ENCODE results near the gene TPSG1. TPM values are rescaled to one million over a fixed set of nuclear protein-coding genes. Genes with fewer than 3 reads are reported as not detected.

TPSG1 gene
- total RNA-seq, 1 experiment from 2014 or later: not detected

DNA sequence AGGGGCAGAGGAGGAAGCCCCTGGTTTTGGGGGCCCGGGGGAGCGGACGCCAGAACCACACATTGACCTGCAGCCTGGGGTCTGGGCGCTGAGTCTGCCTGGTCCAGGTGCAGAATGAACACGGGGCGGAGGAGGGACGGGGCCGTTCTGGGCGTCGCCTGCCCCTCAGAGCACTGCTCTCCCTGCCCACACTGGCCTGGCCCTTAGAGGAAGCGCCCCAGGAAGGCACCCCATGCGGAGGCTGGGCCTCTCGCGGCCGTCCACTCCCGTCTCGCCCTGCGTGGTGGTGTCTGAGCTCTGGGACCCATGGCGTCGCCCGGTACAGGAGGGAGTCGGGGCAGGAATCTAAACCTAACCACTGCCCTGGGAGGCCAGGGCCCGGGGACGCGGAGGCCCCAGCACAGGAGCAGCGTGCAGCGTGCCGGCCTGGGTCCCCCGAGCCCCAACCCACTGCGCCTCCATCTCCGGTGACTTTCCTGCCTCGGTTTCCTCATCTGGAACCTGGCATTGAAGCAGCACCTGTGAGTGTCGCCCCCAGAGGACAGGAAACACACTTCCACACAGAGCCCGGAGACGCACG, 35.1 kb upstream of the TPSG1 start:
- no peak overlapping the region for H2AFZ ChIP-seq (ENCODE audit: low read length)
- no peaks in the 10 kb centered on the region for H3K27me3 ChIP-seq (ENCODE audit: insufficient read depth, low read length)
- no peaks in the 10 kb centered on the region for H3K23me2 ChIP-seq (ENCODE audit: insufficient read length, low read depth, low read length, poor library complexity, severe bottlenecking)
- no peak overlapping the region for H3K23ac ChIP-seq (ENCODE audit: insufficient read length, low read depth, low read length)
- no CpG with 5 or more reads among the region's 36 CpGs for WGBS (ENCODE audit: extremely low coverage, insufficient read length, low lambda C conversion rate)
- TF ChIP-seq, protein P1, sequence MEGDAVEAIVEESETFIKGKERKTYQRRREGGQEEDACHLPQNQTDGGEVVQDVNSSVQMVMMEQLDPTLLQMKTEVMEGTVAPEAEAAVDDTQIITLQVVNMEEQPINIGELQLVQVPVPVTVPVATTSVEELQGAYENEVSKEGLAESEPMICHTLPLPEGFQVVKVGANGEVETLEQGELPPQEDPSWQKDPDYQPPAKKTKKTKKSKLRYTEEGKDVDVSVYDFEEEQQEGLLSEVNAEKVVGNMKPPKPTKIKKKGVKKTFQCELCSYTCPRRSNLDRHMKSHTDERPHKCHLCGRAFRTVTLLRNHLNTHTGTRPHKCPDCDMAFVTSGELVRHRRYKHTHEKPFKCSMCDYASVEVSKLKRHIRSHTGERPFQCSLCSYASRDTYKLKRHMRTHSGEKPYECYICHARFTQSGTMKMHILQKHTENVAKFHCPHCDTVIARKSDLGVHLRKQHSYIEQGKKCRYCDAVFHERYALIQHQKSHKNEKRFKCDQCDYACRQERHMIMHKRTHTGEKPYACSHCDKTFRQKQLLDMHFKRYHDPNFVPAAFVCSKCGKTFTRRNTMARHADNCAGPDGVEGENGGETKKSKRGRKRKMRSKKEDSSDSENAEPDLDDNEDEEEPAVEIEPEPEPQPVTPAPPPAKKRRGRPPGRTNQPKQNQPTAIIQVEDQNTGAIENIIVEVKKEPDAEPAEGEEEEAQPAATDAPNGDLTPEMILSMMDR (conservative IDR thresholded peaks at IDR 0.05): no peak
- no peak overlapping the region for H3K27ac ChIP-seq (ENCODE audit: insufficient read length, low read depth, low read length)
- H2BK5ac ChIP-seq (ENCODE audit: insufficient read length, low read length): no peak overlapping the region
- no peak overlapping the region for H3K18ac ChIP-seq (ENCODE audit: insufficient read length, low read depth, low read length)
- H4K20me1 ChIP-seq (ENCODE audit: control insufficient read depth, insufficient read depth, insufficient read length): no peaks in the 10 kb centered on the region
- no peaks in the 10 kb centered on the region for H3K4me1 ChIP-seq (ENCODE audit: insufficient read depth, low read length)
- no peaks in the 10 kb centered on the region for H3K79me1 ChIP-seq (ENCODE audit: insufficient read depth, low read depth, low read length, poor library complexity, severe bottlenecking)
- no peak overlapping the region for H3K14ac ChIP-seq (ENCODE audit: insufficient read depth, low read length)
- H4K8ac ChIP-seq (replicated peaks; ENCODE audit: insufficient read length, low read depth, low read length): no peak overlapping the region
- H3K4ac ChIP-seq (ENCODE audit: low read depth, low read length): no peak overlapping the region
- H3K4me1 Mint-ChIP-seq: peaks cover 0 to 11% of the 10 kb centered on the region in 2 experiments; a peak in 3 of 4 replicates
- DNase-seq: no peak
- H3T11ph ChIP-seq (ENCODE audit: low read length): no peak overlapping the region
- peaks cover 9% of the 10 kb centered on the region in 2 experiments for H3K9me3 Mint-ChIP-seq
- no peaks in the 10 kb centered on the region for H3K79me2 ChIP-seq (ENCODE audit: insufficient read depth, low read length)
- no peaks in the 10 kb centered on the region; a peak in 1 of 7 replicates for H3K36me3 Mint-ChIP-seq (ENCODE audit: insufficient read depth in 1 of 3, low read depth in 3 of 3)
- no peak overlapping the region for H3K4me3 Mint-ChIP-seq
- no peak overlapping the region for H2BK15ac ChIP-seq (ENCODE audit: low read depth, low read length)
- peaks cover 34% of the 10 kb centered on the region for H3K27me3 Mint-ChIP-seq (ENCODE audit: low read depth)
- no peak overlapping the region for H4K91ac ChIP-seq (ENCODE audit: insufficient read length, low read depth, low read length)
- no peak overlapping the region for H3K56ac ChIP-seq (ENCODE audit: insufficient read length, low read depth, low read length)
- no peak overlapping the region for H2BK12ac ChIP-seq (ENCODE audit: insufficient read length, low read depth, low read length)
- no peak overlapping the region for H2BK120ac ChIP-seq (ENCODE audit: low read depth, low read length, poor library complexity, severe bottlenecking)
- no peak overlapping the region for H3K27ac Mint-ChIP-seq
- H3K9me3 ChIP-seq (ENCODE audit: control insufficient read depth, low read depth, low read length): no peaks in the 10 kb centered on the region
- H2BK20ac ChIP-seq (ENCODE audit: low read depth, low read length, poor library complexity, severe bottlenecking): no peak overlapping the region
- H3K9ac ChIP-seq (ENCODE audit: extremely low read depth, insufficient read length, low read length): no peak overlapping the region
- H3K4me2 ChIP-seq (ENCODE audit: insufficient read depth, insufficient read length, low read length): no peak overlapping the region
- H2AK5ac ChIP-seq (ENCODE audit: insufficient read length, low read length): no peak overlapping the region
- H4K5ac ChIP-seq (ENCODE audit: insufficient read length, low read depth, low read length): no peak overlapping the region

Data from H9 (cell line).